H1 (cell line): ENCODE results near the gene DNAJC6. TPM values are rescaled to one million over a fixed set of nuclear protein-coding genes. Genes with fewer than 3 reads are reported as not detected.

Experiments
- ASH2L ChIP-seq: fragments of 200-600, 300-600 bp; sonication (generic); IDR thresholded peaks from one replicate; pipeline ENCODE4 v1.7.1; 2017; ENCODE audit warnings: low read length
- CHD7 ChIP-seq: fragments of 300-600 bp; sonication (generic); IDR thresholded peaks from 2 replicates; pipeline ENCODE4 v1.7.1; 2012; ENCODE audit warnings: low read length, moderate library complexity, mild to moderate bottlenecking, inconsistent platforms; ENCODE audit not compliant: insufficient replicate concordance
- JUND ChIP-seq: IDR thresholded peaks from 2 replicates; pipeline ENCODE4 v1.6.1; 2011; ENCODE audit warnings: mild to moderate bottlenecking, improper control_type of control experiment, low read length
- TBP ChIP-seq: IDR thresholded peaks from 2 replicates; pipeline ENCODE4 v1.6.1; 2011; ENCODE audit warnings: low read depth, low read length, improper control_type of control experiment
- polyA plus RNA-seq, 7 experiments: library from polyadenylated mRNA; depleted of rRNA in 3 of 7; stranded (reverse) in 5 of 7; unstranded in 2 of 7; fragments of >200 nt in 5 of 7; fragments of 200-250 nt in 2 of 7; gene quantifications; 1 replicate in 5 of 7; 2 replicates in 1 of 7; 4 replicates in 1 of 7; pipeline versions ENCODE4 v1.2.1 to v1.2.3, GENCODE V29; 2011 to 2013; ENCODE audit warnings: missing spikeins in 2 of 7, mixed read lengths in 2 of 7
- total RNA-seq: library from RNA; stranded (reverse); fragmentation: NEBNext Ultra II Directional; extraction: Animal tissue kit (Norgen Biotek cat#: 25700); gene quantifications from 2 replicates; pipeline ENCODE4 v1.2.1, GENCODE V29; 2021

DNAJC6 gene
- total and polyA plus RNA-seq, 2 of the 8 experiments (the other 6 are each of a cell fraction or from before 2014, with no cell fraction given): 1.6 to 3.0 TPM

GRCh38 chr1:65362545-65362944 lies 53.2 kb downstream of the DNAJC6 start (continued):
- TF ChIP-seq CHD7: no peak
- peak; percentile 67; the same call in 1 of the 2 replicates for TF ChIP-seq JUND
- TF ChIP-seq TBP: peak; percentile 68
- TF ChIP-seq ASH2L: no peak
